ENCODE data around the gene TM4SF4. TPM values are rescaled to one million over a fixed set of nuclear protein-coding genes. Genes with fewer than 3 reads are reported as not detected.

The TM4SF4 gene
- total and polyA plus RNA-seq, 8 donors, result 0.13 to 2.0 (median 0.21) TPM; not detected in 3

DNA sequence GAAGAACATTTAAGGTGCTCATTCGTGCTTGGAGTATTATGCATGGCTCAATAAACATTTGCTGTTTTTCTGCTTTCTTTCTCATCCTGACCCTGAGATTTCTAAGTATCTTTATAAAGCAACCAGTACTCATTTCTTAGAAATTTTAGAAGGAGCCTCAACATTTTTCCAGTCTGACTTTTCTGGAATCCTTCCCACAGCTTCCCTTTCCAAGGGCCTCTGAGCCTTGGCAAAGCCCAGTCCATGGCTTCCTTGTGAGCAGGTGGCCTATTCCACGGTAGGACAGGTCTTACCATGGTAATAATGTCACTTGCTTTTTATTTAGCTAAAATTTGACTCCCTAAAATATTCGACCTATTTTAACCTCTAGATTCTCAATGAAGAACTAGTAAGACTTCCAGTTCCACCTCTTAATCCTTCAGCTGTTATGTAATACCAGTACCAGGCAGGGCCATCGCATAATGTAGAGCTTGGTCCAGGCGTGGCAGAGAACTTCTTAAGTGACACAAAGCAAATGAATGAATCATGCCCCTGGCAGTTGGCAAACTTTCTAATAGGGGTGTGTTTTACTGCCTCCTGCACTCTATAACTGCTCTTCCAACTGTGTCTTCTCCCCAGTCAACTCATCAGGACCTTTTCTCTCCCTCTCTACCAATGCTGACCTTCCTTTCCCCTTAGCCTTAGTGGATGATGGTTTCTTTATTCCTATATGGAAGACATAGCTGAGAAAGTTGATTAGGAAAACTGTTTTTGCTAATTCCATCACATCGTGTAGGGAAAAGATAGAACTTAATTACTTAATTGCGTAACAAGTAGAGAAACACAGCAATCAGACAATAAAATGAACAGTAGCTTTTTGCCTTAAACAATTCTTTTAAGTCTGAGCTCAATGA, 894 bp upstream of the TM4SF4 start:
- DNase-seq (peak in 2 of 4 donors; percentile 47 to 79), ATAC-seq (peak; percentile 92)
- no peak overlapping the region for H3K4me3 ChIP-seq
- H3K27ac ChIP-seq, result peak overlapping the region; percentile 46 to 77
- peaks cover 17 to 40% of the 10 kb centered on the region in 2 donors for H3K4me1 ChIP-seq
- no peaks in the 10 kb centered on the region for H3K36me3 ChIP-seq
- H3K9me3 ChIP-seq, result no peaks in the 10 kb centered on the region
- H3K27me3 ChIP-seq, result no peaks in the 10 kb centered on the region
- intact Hi-C loops (cut with DNase I), result no loop called here
- TF ChIP-seq, protein P1, sequence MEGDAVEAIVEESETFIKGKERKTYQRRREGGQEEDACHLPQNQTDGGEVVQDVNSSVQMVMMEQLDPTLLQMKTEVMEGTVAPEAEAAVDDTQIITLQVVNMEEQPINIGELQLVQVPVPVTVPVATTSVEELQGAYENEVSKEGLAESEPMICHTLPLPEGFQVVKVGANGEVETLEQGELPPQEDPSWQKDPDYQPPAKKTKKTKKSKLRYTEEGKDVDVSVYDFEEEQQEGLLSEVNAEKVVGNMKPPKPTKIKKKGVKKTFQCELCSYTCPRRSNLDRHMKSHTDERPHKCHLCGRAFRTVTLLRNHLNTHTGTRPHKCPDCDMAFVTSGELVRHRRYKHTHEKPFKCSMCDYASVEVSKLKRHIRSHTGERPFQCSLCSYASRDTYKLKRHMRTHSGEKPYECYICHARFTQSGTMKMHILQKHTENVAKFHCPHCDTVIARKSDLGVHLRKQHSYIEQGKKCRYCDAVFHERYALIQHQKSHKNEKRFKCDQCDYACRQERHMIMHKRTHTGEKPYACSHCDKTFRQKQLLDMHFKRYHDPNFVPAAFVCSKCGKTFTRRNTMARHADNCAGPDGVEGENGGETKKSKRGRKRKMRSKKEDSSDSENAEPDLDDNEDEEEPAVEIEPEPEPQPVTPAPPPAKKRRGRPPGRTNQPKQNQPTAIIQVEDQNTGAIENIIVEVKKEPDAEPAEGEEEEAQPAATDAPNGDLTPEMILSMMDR (IDR thresholded peaks at IDR 0.05), result no peak

DNA sequence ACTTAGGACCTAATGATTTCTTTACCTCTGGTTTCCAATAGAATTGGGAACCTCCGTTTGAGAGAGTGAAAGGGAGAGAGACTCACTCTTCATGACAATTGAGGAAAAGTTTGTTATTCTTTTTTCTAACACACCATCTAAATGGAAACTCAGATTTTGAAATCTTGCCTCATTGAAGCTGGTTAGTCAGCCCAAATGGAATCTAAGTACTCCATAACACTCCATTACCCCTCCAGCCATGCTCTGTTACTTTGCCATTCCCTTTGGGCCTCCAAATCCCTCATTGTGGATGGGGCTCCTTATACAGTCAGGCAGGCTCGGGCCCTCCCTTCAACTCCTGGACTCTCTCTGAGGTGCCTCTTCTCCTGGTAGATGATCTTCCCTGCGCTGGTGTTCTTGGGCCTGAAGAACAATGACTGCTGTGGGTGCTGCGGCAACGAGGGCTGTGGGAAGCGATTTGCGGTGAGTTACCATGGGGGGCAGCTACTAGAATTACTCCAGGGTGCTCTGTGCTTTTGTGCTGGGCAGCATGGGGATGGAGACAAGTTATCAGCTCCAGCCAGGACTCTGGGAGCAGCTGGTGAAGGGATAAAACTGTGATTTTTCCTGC, 1.1 kb downstream of the TM4SF4 start:
- ATAC-seq (no peak), DNase-seq (no peak)
- no peaks in the 10 kb centered on the region for H3K36me3 ChIP-seq
- intact Hi-C loops (cut with DNase I), result no loop called here
- no peak overlapping the region for H3K27ac ChIP-seq
- no peaks in the 10 kb centered on the region for H3K27me3 ChIP-seq
- no peaks in the 10 kb centered on the region for H3K9me3 ChIP-seq
- TF ChIP-seq, protein P1 (IDR thresholded peaks at IDR 0.05), result no peak
- peaks cover 17 to 55% of the 10 kb centered on the region in 2 donors for H3K4me1 ChIP-seq
- no peak overlapping the region for H3K4me3 ChIP-seq

DNA sequence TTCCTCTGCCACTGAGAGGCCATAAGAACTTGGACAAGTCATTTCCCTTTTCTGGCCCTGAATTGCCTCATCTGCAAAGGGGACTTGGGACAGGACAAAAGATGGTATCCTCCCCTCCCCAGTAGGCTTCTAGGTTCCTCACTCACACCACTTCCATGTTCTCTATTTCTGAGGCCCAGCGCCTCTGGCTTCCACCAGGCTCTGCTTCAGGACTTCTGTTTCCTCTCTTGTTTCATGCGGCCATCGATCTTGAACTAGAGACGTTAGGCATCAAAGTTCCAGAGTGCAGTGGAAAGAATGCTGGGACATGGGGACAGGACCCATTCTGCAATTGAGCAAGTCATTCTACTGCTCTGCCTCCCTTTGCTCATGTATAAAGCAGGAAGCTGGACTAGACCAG, 1.7 kb downstream of the TM4SF4 start:
- intact Hi-C loops (cut with DNase I), result no loop called here
- ATAC-seq (no peak), DNase-seq (no peak)
- peaks cover 17 to 62% of the 10 kb centered on the region in 2 donors for H3K4me1 ChIP-seq
- no peaks in the 10 kb centered on the region for H3K36me3 ChIP-seq
- no peak overlapping the region for H3K4me3 ChIP-seq
- no peak overlapping the region for H3K27ac ChIP-seq
- H3K27me3 ChIP-seq, result no peaks in the 10 kb centered on the region
- TF ChIP-seq, protein P1 (IDR thresholded peaks at IDR 0.05), result no peak
- no peaks in the 10 kb centered on the region for H3K9me3 ChIP-seq

DNA sequence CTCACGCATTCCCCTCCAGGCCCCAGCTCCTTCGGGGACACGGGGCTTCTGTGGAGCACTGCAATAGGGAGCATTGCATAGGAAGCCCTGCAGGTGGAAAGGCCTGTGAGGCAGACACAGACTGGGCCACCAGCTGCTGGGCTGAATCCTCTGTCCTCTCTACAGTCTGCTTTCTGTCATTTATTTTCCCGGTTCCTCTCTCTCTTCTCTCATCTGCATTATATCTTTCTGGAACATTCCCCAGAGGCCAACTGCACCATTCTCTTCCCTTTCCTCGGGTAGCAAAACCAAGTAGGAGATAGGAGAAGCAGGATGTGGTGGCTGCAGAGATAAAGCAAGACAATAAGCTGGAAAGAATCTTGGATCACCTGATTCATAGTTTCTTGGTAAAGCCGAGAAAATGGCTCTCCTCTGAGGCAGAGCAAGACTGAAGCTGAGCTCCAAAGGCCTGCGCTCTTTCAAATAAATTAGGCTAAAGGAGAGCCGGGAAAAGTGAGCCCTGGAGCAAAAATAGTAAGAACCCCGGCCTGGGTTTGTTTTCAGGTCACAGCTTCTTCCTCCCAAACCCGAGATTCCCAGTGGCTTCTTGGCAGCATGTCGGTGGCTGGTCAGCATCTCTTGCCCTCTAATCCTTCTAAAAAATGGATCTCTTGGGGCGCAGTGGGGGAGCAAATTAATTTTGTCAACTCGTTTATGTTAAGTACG, 5.3 kb downstream of the TM4SF4 start:
- Histone ChIP-seq H3K27ac (peak overlapping the region; percentile 33 to 67), H3K9me3 (no peaks in the 10 kb centered on the region), H3K4me1 (peaks cover 0 to 29% of the 10 kb centered on the region in 2 donors), H3K4me3 (no peak overlapping the region), H3K36me3 (no peaks in the 10 kb centered on the region), H3K27me3 (no peaks in the 10 kb centered on the region)
- TF ChIP-seq, protein P1 (IDR thresholded peaks at IDR 0.05), result no peak
- DNase-seq (no peak), ATAC-seq (peak; percentile 5)
- intact Hi-C loops (cut with DNase I), result loop anchor here in 1 of 2 donors (5.0 to 10.0 kb wide), 2 partner anchors 87 to 125 kb away; no protein-coding TSS in a partner anchor

All from left lung (tissue), 10 donors.